Retinal pigment epithelial cell (primary cell): ENCODE results near the gene DES.

Experiments used
- DNase-seq: peaks from one replicate; pipeline ENCODE4 v3.0.0-alpha.2; 2010; ENCODE audit warnings: low read depth
- H3K4me3 ChIP-seq: 2 replicates; pipeline ENCODE4 v1.5.1; 2011; ENCODE audit warnings: mild to moderate bottlenecking, low read length, control low read depth, moderate library complexity
- CTCF ChIP-seq: conservative IDR thresholded peaks from 2 replicates; pipeline ENCODE4 v1.5.1; 2011; ENCODE audit warnings: low read depth, low read length, control low read depth, inconsistent platforms

DES gene

GRCh38 chr2:219426534-219427136, 8.5 kb downstream of the DES start:
- TF ChIP-seq CTCF, result no peak
- no peak overlapping the region for H3K4me3 ChIP-seq
- DNase-seq, result no peak

GRCh38 chr2:219428469-219428868, 10.3 kb downstream of the DES start:
- H3K4me3 ChIP-seq, result no peak overlapping the region
- TF ChIP-seq CTCF, result no peak
- no peak for DNase-seq

DNA sequence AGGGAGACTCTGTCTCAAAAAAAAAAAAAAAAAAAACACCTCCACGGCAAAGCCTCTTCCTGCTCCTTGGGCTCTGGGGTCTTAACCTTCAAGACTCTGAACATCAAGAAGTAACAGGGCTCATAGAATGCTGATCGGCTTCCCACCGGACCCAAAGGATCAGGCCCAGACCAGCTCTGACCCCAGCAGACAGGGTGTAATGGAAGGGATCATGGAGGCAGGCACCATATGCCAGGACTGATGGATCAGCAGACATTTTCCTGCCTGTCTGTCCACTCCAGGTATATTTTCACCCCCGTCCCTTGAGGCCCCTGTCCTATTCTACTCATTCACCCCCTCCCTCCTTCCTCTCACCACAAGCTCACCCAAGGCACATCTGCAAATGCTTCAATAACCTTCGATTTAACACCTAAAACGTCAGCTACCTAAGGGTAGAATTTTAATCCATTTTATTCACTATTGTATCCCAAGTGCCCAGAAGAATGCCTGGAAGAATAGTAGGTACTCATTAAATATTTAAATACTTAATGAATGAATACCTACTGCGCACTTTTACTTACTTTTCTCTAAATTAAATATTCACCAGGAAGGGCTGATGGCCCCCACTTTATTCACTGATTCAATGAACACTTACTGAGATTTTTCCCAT, 11.9 kb downstream of the DES start:
- no peak for TF ChIP-seq CTCF
- no peak overlapping the region for H3K4me3 ChIP-seq
- no peak for DNase-seq

DNA sequence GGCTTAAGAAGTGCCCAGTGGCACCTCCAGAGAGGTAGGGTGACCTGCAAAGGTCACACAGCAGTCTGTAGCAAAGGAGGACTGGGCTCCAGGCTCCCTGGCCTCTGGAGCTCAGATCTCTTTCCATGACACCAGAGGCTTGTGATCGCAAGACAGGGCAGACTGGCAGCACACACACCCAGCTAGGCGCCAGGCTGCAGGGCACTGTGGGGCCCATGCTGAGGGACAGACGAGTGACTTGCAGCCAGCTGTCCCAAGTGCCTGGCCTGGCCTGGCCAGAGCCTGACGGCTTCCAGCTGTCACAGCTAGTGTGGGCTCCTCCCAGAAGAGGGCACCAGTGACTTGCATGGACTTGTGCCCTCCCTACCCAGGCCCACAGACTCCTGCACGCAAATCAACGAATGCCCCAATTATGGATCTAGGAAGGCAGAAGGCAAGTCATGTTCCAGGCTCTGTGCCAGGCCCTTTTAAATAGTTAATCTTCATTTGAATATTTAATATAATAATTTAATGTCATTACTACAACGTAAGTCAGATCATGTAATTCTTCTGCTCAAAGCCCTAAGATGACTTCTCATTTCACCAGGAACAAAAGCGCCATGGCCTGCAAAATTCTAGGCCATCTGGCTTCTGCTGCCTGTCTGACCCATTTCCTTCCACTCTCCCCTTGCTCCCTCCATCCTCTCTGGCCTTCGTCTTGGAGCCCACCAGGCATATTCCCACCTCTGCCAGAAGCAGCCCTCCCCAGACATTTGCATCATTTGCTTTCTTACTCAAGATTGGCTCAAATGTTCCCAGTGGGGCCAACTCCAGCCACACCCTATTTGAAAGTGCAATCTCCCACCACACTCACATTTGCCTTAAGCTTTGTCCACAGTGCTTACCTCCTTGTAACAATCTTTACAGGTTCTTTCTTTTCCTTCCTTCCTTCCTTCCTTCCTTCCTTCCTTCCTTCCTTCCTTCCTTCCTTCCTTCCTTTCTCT, 12.7 kb downstream of the DES start:
- no peak overlapping the region for H3K4me3 ChIP-seq
- DNase-seq, result no peak
- TF ChIP-seq CTCF, result peak; percentile 39

DNA sequence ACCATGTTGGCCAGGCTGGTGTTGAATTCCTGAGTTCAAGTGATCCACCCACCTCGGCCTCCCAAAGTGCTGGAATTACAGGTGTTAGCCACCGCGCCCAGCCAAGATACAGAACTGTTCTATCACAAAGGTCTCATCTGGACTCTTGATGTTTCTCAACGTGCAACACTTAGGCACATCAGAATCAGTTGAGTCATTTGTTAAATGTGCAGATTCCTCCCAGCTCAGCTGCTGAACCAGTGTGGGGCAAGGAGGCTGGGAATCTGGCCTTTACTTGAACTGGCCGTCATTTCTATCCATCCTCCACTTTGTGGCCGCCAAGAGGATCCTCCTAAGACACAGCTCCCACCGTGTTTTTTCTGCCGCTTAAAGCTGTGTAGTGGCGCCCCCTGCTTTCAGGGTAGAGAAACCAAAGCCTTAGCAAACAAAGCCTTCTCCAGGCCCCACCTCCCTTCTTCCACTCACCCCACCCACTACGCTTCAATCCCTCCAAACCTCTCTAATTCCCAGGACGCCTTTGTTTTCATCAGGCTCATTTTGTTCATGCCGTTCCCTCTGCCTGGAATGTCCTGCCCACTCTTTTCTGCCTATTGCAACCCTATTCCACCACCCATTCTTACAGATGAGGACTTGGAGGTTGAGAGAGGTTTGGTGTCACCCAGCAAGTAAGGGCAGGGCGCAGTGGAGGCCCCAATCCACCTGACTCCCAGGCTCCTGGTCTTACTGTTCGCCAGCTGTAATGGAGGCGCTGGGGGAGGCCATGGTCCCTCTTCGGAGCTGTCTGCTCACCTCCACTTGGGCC, 15.7 kb downstream of the DES start:
- TF ChIP-seq CTCF, result peak; percentile 63
- no peak overlapping the region for H3K4me3 ChIP-seq
- DNase-seq, result no peak

GRCh38 chr2:219434468-219434717, 16.2 kb downstream of the DES start:
- H3K4me3 ChIP-seq, result no peak overlapping the region
- no peak for DNase-seq
- no peak for TF ChIP-seq CTCF
